HepG2 (cell line): ENCODE results near the gene SPRED2. TPM values are rescaled to one million over a fixed set of nuclear protein-coding genes. Genes with fewer than 3 reads are reported as not detected.

Experiments used
- BRF2 ChIP-seq: sonication (generic); formaldehyde crosslinking; IDR thresholded peaks from 2 replicates; pipeline ENCODE4 v1.8.1; 2022; ENCODE audit warnings: mild to moderate bottlenecking, missing genetic modification reagents
- CBX5 ChIP-seq: sonication (generic); formaldehyde crosslinking; IDR thresholded peaks from 2 replicates; pipeline ENCODE4 v1.4.0; 2020; ENCODE audit warnings: missing genetic modification reagents, borderline replicate concordance
- FOXC1 ChIP-seq: sonication (generic); formaldehyde crosslinking; IDR thresholded peaks from 2 replicates; pipeline ENCODE4 v1.8.0; 2022; ENCODE audit warnings: mild to moderate bottlenecking, missing genetic modification reagents, borderline replicate concordance
- FOXK2 ChIP-seq: fragments of 450-650 bp; IDR thresholded peaks from 2 replicates; pipeline ENCODE4 v1.6.1; 2016
- GTF2F1 ChIP-seq: fragments of 150-350 bp; IDR thresholded peaks from 2 replicates; pipeline ENCODE4 v1.6.1; 2014; ENCODE audit warnings: low read length
- KLF6 ChIP-seq: IDR thresholded peaks from 2 replicates; pipeline ENCODE4 v1.8.0; 2016; ENCODE audit warnings: missing biosample characterization, missing genetic modification reagents
- MAZ ChIP-seq, 2 experiments: sonication (generic) in 1 of 2; formaldehyde crosslinking in 1 of 2; IDR thresholded peaks; 2 replicates each; pipeline versions ENCODE4 v1.5.0 to v1.6.1; 2012 to 2020; ENCODE audit warnings: low read depth in 2 of 2, mild to moderate bottlenecking in 2 of 2, borderline replicate concordance in 1 of 2, improper control_type of control experiment in 1 of 2, low read length in 1 of 2, missing genetic modification reagents in 1 of 2, moderate library complexity in 1 of 2
- NFKB2 ChIP-seq: sonication (generic); formaldehyde crosslinking; IDR thresholded peaks from 2 replicates; pipeline ENCODE4 v1.4.0; 2020; ENCODE audit warnings: missing genetic modification reagents, borderline replicate concordance
- NKX3-1 ChIP-seq: sonication (generic); formaldehyde crosslinking; IDR thresholded peaks from 2 replicates; pipeline ENCODE4 v1.5.0; 2020; ENCODE audit warnings: missing genetic modification reagents
- NONO ChIP-seq, 2 experiments: fragments of 450-650 bp in 1 of 2; sonication (generic) in 1 of 2; formaldehyde crosslinking in 1 of 2; IDR thresholded peaks in 1 of 2; conservative IDR thresholded peaks in 1 of 2; 2 replicates each; pipeline versions ENCODE4 v1.6.1 to v1.8.0; 2017 to 2022; ENCODE audit warnings: mild to moderate bottlenecking in 1 of 2, missing genetic modification reagents in 1 of 2, moderate library complexity in 1 of 2
- PCBP2 ChIP-seq: fragments of 200-400 bp; formaldehyde crosslinking; optimal IDR thresholded peaks from 2 replicates; pipeline ENCODE3; 2018; ENCODE audit warnings: low read length, low read depth; ENCODE audit not compliant: poor library complexity, severe bottlenecking
- PHB2 ChIP-seq: fragments of 450-650 bp; IDR thresholded peaks from 2 replicates; pipeline ENCODE4 v1.6.1; 2018; ENCODE audit not compliant: partially characterized antibody
- PRMT3 ChIP-seq: sonication (generic); formaldehyde crosslinking; IDR thresholded peaks from 2 replicates; pipeline ENCODE4 v1.8.1; 2022; ENCODE audit warnings: low read depth, mild to moderate bottlenecking, moderate library complexity, missing genetic modification reagents, borderline replicate concordance
- SMAD1 ChIP-seq: sonication (generic); formaldehyde crosslinking; IDR thresholded peaks from 2 replicates; pipeline ENCODE4 v1.4.0; 2020; ENCODE audit warnings: missing genetic modification reagents, low read depth, mild to moderate bottlenecking, borderline replicate concordance
- ZBTB4 ChIP-seq: sonication (generic); formaldehyde crosslinking; IDR thresholded peaks from 2 replicates; pipeline ENCODE4 v1.4.0; 2020; ENCODE audit warnings: missing genetic modification reagents, mild to moderate bottlenecking, borderline replicate concordance
- ZNF263 ChIP-seq: sonication (generic); formaldehyde crosslinking; IDR thresholded peaks from 2 replicates; pipeline ENCODE4 v1.4.0; 2020; ENCODE audit warnings: missing genetic modification reagents
- ZNF432 ChIP-seq: sonication (generic); formaldehyde crosslinking; IDR thresholded peaks from 2 replicates; pipeline ENCODE4 v1.5.0; 2020; ENCODE audit warnings: missing genetic modification reagents, mild to moderate bottlenecking, borderline replicate concordance
- ZNF468 ChIP-seq: sonication (generic); formaldehyde crosslinking; IDR thresholded peaks from 2 replicates; pipeline ENCODE4 v1.8.0; 2022; ENCODE audit warnings: mild to moderate bottlenecking, moderate library complexity, missing genetic modification reagents
- ZNF484 ChIP-seq: sonication (generic); formaldehyde crosslinking; IDR thresholded peaks from 2 replicates; pipeline ENCODE4 v1.5.1; 2020; ENCODE audit warnings: mild to moderate bottlenecking, low read depth, missing genetic modification reagents, borderline replicate concordance
- ZSCAN25 ChIP-seq: sonication (generic); formaldehyde crosslinking; IDR thresholded peaks from 2 replicates; pipeline ENCODE4 v1.8.0; 2022; ENCODE audit warnings: mild to moderate bottlenecking, missing genetic modification reagents
- polyA plus RNA-seq, 8 experiments: library from polyadenylated mRNA; depleted of rRNA in 3 of 8; stranded (reverse) in 7 of 8; unstranded in 1 of 8; fragments of >200 nt; fragmentation: Illumina TruSeq in 4 of 8; extraction: Trizol in 4 of 8; gene quantifications; 2 replicates each; pipeline versions ENCODE4 v1.2.1 to v1.2.3, GENCODE V29; 2011 to 2016; ENCODE audit warnings: low read depth in 4 of 8, missing spikeins in 1 of 8, mixed read lengths in 1 of 8; ENCODE audit not compliant: insufficient read depth in 1 of 8
- total RNA-seq, 5 experiments: library from RNA; depleted of rRNA; stranded (reverse); fragments of >200 nt; fragmentation: Illumina TruSeq; extraction: Trizol; gene quantifications; 2 replicates each; pipeline ENCODE4 v1.2.3, GENCODE V29; 2016; ENCODE audit warnings: low read depth in 1 of 5
- TF ChIP-seq, protein P1 (sequence below): sonication (generic); formaldehyde crosslinking; IDR thresholded peaks from 2 replicates; pipeline ENCODE4 v1.4.0; 2020; ENCODE audit warnings: missing genetic modification reagents
- TF ChIP-seq, protein P2 (sequence below): sonication (generic); formaldehyde crosslinking; IDR thresholded peaks from 2 replicates; pipeline ENCODE4 v1.4.0; 2020; ENCODE audit warnings: mild to moderate bottlenecking, missing genetic modification reagents

Gene SPRED2
- total and polyA plus RNA-seq, 2 of the 13 experiments (the other 11 are each of a cell fraction or from before 2014, with no cell fraction given), result 13.0 to 37.0 TPM

DNA sequence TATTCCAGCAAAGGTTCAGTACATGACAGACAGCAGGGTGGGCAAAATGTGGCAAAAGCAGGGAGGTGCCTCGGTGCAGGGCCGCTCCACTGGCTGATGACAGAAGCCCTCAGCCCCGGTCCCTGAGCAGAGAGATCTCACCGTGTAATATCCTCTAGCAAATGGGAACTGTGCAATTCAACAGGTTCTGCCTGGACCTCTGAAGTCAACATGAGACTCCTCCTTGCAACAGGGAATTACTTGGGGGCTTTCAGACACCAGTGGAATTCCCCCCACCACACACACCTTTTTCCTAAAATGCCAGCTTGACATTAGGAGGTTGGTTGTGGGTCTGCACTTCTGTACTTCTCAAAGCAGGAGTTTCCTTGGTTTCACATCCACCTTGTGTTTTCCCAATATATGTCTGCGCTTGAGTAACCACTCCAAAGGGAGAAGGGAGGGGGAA, 50.8 kb downstream of the SPRED2 start (continued):
- TF ChIP-seq, protein P1, sequence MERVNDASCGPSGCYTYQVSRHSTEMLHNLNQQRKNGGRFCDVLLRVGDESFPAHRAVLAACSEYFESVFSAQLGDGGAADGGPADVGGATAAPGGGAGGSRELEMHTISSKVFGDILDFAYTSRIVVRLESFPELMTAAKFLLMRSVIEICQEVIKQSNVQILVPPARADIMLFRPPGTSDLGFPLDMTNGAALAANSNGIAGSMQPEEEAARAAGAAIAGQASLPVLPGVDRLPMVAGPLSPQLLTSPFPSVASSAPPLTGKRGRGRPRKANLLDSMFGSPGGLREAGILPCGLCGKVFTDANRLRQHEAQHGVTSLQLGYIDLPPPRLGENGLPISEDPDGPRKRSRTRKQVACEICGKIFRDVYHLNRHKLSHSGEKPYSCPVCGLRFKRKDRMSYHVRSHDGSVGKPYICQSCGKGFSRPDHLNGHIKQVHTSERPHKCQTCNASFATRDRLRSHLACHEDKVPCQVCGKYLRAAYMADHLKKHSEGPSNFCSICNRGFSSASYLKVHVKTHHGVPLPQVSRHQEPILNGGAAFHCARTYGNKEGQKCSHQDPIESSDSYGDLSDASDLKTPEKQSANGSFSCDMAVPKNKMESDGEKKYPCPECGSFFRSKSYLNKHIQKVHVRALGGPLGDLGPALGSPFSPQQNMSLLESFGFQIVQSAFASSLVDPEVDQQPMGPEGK (CRISPR knock-in tag), result 0 out of 2 replicates have a peak, but pooled peaks have one; percentile 13
- no peak for TF ChIP-seq ZNF484 (CRISPR knock-in tag)
- no peak for TF ChIP-seq NFKB2 (CRISPR knock-in tag)
- TF ChIP-seq NKX3-1 (CRISPR knock-in tag), result no peak
- TF ChIP-seq PHB2, result no peak
- no peak for TF ChIP-seq ZNF432
- TF ChIP-seq MAZ (IDR thresholded peaks at IDR 0.05; ENCODE audit: borderline replicate concordance, low read depth, low read length), result no peak
- TF ChIP-seq MAZ (CRISPR knock-in tag; IDR thresholded peaks at IDR 0.05; ENCODE audit: low read depth), result no peak
- no peak for TF ChIP-seq NONO (IDR thresholded peaks at IDR 0.05)
- no peak for TF ChIP-seq NONO (CRISPR knock-in tag; conservative IDR thresholded peaks at IDR 0.05)
- TF ChIP-seq KLF6 (CRISPR knock-in tag), result no peak
- TF ChIP-seq PRMT3, result no peak
- no peak for TF ChIP-seq FOXK2
- TF ChIP-seq CBX5 (CRISPR knock-in tag), result 0 out of 2 replicates have a peak, but pooled peaks have one; percentile 17
- TF ChIP-seq ZNF263 (CRISPR knock-in tag), result peak; percentile 33; the same call in 1 of the 2 replicates
- 0 out of 2 replicates have a peak, but pooled peaks have one; percentile 39 for TF ChIP-seq FOXC1 (CRISPR knock-in tag)
- TF ChIP-seq, protein P2, sequence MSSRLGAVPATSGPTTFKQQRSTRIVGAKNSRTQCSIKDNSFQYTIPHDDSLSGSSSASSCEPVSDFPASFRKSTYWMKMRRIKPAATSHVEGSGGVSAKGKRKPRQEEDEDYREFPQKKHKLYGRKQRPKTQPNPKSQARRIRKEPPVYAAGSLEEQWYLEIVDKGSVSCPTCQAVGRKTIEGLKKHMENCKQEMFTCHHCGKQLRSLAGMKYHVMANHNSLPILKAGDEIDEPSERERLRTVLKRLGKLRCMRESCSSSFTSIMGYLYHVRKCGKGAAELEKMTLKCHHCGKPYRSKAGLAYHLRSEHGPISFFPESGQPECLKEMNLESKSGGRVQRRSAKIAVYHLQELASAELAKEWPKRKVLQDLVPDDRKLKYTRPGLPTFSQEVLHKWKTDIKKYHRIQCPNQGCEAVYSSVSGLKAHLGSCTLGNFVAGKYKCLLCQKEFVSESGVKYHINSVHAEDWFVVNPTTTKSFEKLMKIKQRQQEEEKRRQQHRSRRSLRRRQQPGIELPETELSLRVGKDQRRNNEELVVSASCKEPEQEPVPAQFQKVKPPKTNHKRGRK (CRISPR knock-in tag), result no peak
- TF ChIP-seq PCBP2, result no peak
- no peak for TF ChIP-seq GTF2F1
- TF ChIP-seq BRF2, result no peak
- no peak for TF ChIP-seq ZBTB4
- TF ChIP-seq SMAD1 (CRISPR knock-in tag), result peak; percentile 40; the same call in 1 of the 2 replicates
- TF ChIP-seq ZSCAN25 (CRISPR knock-in tag), result no peak
- no peak for TF ChIP-seq ZNF468 (CRISPR knock-in tag)
